GM19372 (cell line): ENCODE data around the gene PCGF1.
"Not testable (repeated sequence)": the region's sequence is repeated elsewhere in the genome, so short reads cannot be mapped to it uniquely, and the experiment has no call there.

Experiments
- ATAC-seq: cut with Tn5 transposase; IDR thresholded peaks from one replicate; pipeline ENCODE4 v1.9.1; 2021; ENCODE audit warnings: mild to moderate bottlenecking, low read depth, moderate library complexity; ENCODE audit not compliant: unreplicated experiment

The PCGF1 gene

DNA sequence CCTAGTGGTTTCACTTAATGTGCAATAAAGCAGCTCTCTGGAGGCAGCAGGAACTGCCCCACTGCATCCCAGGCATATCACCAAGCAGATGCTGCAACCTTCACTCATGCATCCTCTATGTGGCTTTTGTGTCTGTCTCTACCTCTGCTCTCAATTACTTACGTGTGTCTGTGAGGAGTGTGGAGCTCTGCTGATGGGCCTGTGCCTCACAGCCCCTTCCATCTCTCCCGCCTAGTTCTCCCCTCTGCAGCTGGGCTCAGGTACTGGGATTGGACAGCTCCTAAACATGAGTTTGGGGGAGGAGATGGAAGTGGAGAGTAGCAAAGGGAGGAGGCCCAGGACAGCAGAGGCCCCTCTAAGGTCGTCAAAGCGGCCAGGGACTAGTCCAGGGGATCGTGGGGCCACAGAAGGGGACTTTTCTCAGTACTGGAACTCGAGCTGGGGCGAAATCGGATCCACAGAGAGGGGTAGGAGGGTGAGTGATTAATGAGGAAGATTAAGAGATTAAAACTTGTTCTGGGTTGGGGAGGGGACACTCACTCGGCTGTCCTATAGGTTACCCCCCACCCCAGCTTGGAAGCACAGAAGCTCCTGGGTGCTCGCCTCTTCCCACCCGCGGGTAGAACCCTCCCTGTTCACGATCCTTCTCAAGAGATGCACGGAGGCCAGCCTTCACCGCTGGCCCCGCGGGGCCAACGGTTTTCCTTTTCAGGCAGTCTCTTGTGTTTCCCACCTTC is 6.0 kb downstream of the PCGF1 start:
- no peak for ATAC-seq

DNA sequence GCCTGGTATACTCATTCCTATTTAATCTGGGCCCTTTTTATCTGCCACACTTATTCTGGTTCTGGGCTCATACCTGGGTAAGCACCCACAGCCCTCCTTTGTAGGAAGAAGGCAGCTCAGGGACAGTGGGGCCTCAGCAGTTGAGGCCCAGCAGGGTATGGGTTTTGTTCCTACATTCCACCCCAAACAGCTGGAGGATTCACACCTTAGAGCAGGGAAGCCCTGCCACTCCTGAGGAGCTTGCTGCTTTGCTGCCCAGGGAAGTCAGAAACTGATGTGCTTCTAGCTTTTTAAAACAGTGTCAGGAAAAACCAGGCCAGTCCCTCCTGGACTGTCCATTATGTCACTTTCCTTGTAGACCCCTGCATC is 6.9 kb downstream of the PCGF1 start:
- no peak for ATAC-seq

DNA sequence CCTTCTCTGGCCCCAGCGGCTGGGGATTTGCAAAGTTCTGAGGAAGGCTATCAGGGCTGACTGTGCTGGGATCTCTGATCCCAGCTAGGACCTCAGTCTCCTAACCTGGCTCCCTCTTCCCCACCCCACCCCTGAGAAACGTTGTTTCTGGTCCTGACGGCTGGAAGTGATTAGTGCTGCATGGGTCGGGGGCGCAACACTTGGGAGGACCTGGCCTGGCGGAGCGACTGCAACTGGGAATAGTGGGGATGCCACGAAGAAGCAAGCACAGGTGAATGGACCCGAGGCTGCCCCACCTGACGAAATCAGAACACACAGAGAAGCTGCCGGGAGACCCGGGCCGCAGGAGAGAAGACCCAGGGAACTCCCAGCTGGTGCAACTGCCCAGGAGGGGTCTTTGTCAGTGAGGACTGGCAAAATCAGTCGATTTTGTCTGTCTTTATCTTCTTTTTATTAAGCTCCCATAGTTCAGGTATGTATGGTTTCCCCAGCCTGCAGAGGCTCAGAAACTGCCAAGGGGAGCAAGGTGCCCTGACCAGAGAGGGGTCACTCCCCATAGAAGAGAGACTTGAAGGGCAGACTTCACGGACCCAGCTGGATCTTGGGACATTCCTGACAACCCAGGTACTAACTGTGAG is 7.4 kb downstream of the PCGF1 start:
- no peak for ATAC-seq

DNA sequence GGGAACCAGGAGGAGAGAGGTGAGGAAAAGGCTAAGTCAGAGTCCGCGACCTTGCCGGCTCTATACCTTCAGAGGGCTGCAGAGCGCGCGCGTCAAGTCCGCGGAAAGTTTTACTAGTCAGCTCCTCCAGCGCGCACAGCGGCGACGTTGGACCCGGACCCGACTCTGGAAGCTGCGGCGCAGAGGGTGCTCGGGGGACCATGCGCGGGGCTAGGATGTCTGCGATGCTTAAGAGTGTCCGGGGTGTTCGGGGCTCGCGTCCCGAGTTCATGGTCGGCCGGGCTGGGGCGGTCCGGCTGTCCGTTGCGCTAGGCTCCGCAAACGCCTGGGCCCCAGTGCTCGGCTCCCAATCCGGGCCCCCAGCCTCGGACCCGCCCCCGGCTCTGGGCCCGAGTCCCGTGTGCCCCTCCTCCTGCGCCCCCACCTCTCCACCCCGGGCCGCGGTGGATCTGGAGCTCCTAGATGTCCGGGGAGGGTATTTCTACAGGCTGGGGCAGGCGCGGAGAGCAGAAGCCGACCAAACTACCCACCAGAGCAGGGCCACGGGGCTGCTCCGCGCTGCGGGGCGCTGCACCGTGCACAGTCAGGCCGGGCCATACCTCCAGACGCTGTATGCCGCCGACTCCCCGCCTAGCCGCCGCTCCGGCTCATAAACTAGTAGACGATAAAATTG is 8.1 kb downstream of the PCGF1 start, which contains the start of gene LBX2:
Gene LBX2, minus strand, starts transcription at position 337 of the 673 bp plus-strand sequence. Its CDS starts 66 bp downstream, at position 271.
- no peak for ATAC-seq

DNA sequence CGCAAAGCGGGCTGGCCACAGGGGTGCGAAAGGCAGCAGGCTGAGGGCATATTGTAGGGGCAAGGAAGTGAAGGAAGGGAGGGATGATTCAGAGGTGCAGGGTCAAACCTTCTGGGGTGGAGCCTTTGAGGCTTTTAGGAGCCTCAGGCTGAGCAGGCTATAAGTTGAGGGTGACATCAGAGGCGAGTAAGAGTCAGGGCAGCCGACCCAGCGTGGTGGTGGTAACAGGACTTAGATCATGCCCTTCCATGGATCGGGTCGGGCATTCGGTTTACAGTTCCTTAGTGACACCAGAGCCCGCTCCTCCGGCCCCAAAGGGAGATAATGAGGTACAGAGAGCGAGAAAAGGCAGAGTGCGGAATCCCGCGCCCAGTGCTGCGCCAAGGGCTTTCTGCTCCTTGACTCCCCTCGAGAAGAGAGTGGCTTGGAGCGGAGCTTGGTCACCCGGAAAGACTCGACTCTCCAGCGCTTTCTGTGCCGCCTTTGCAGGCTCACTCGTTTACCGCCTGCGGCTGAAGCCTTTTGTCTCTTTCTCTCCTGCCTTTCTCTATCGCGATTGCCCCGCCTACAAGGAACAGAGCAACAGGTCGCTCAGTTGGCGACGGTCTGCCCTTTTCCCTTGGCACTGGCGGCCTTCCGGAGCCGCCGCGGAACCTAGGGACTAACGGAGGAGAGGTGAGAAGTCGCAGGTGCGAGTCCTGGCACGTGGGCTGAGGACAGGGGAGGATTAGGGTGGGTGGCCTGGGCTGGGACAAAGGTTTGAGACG is 8.8 kb downstream of the PCGF1 start:
- no peak for ATAC-seq

DNA sequence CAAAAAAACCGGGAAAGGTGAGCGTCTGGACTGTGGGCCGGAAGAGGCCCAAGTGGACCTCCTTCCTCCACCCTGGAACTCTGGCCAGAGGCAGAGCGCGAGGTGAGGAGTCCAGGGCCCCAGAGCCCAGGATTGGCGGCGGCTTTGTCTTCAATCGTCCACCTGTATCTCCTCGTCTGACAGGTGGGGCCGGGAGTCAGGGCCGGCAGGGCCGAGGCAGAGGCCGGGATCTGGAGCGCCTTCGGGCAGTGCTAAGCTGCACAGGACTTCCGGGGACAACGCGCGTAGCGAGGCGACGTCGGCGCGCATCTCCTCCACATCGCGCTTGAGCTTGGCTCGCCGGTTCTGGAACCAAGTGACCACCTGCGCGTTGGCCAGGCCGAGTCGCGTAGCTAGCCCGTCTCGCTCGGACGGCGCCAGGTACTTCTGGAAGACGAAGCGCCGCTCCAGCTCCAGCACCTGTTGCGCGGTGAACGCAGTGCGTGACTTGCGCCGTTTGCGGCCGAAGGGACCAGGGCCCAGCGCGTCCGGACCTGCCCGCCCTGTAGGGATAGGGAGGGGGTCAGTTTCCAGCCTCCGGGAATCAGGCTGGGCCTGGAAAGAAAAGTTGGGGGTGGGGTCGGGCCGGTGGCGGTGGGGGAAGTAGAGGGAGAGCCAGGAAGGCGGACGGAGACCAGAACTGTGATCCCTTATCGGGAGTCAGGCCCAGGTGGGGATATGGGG is 9.6 kb downstream of the PCGF1 start:
- ATAC-seq: no peak

DNA sequence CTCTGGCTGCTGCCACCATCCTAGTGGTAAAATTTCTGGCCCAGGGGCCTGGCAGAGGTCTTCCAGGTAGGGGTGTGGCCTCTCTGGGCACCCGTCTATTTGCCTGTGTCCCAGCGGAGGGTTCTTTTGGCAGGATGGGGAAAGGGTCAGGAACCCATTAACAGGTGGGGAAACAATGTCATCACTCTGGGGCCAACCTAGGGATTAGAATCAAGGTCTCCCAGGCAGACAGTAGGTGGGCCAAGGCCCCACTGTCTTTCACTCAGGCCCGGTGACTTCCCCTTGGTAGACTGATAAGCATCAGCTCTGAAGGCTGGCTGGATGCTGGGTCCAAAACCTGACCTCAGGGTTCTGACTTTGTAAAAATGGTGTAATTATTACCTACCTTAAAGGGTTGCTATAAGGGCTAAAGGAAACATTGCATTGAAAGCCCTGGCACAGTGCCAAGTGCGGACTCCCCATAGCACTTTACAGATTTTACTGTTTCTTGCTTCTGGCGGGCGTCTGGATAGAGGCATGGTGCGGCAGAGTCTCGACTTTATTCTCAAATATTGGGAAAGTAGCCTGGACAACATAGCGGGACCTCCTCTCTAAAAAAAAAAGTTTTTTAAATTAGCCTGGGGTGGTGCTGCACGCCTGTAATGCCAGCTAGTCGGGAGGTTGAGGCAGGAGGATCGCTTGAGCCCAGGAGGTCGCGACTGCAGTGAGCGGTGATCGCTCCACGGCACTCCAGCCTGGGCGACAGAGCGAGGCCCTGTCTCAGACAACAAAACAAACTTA is 10.3 kb downstream of the PCGF1 start:
- no peak for ATAC-seq

DNA sequence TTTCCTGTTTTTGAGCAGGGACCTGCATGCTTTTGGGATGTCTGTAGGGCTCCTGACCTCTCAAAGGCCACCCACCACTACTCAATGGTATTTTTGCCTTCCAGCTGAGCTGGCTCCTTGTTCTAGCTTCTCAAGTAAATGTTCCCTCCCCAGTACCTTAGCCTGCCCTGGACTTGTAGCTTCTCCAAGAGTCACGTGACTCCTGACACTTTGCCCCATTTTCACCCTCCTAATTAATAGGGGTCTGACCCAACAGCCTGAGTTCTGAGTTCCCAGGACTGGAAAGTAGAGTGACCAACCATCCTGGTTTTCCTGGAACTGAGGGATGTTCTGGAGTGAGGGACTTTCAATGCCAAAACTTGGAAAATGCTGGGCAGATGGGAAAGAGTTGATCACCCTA is 12.1 kb downstream of the PCGF1 start:
- ATAC-seq: no peak

DNA sequence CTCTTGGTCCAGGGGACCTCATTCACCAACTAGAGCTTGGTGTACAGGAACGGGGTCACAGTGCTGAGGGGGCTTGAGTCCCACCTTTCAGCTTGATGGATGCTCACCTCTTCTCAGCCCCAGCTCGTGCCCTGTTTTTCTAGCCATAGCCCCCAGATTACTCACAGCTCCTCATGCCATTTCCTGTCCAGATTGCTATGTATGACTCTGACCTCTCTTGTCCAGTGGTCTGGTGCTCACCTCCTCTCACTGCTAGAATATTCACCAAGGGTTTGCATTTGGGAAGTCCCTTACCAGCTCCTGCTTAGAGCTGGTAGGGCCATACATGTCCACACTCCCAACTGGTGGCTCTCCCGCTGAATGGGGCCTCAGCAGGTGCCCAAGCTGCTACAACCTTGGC is 13.9 kb downstream of the PCGF1 start:
- no peak for ATAC-seq

DNA sequence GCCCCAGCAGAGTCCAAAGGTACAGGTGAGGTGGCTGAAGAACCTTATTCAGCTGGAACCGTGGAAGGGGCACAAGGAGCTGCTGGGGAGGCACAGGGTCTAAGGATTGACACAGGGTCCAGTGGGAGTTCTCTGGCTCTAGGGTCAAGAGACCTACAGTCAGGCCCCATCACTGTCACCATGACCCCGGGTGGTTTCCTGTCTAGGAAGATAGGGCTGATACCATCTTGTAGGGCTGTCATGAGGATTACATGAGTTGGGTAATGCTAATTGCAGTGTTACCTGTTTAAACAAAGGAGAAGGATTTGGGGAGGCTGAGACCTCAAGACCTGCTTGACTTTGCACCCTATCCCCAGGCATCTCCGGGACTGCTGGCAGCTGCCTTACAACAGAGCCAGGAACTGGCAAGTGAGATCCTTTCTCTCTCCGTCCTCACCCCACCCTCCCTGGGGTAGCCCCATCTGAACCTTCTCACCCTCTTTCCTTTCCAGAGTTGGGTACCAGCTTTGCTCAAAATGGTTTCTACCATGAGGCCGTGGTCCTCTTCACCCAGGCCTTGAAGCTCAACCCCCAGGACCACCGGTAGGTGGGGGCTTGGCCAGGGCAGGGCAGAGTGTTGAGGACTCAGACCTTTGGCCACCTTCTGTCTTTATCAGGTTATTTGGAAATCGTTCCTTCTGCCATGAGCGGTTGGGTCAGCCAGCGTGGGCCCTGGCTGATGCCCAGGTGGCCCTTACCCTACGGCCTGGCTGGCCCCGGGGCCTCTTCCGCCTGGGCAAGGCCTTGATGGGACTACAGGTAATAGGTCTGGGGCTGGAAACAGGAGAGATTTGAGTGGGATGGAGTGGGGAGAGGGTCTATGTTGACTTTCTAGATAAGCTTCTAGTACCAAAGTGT is 15.6 kb downstream of the PCGF1 start:
- no peak for ATAC-seq

DNA sequence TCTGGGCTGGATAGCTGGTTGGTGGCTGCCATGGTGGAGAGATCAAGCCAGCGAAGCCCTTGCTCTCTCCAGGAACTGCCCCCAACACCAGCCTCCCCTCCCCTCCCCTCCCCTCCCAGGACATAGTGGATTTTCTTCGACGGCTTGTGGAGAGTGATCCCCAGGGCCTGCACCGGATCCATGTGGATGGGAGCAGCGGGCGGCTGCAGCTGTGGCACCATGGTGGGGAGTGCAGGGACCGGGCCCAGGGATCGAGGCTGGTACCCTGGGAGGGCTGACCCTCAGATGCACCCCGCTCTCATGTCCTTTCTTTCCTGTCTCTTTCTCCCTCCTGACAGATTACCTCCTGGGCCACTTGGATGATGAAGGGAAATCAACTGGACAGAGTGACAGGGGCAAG is 17.6 kb downstream of the PCGF1 start:
- no peak for ATAC-seq

DNA sequence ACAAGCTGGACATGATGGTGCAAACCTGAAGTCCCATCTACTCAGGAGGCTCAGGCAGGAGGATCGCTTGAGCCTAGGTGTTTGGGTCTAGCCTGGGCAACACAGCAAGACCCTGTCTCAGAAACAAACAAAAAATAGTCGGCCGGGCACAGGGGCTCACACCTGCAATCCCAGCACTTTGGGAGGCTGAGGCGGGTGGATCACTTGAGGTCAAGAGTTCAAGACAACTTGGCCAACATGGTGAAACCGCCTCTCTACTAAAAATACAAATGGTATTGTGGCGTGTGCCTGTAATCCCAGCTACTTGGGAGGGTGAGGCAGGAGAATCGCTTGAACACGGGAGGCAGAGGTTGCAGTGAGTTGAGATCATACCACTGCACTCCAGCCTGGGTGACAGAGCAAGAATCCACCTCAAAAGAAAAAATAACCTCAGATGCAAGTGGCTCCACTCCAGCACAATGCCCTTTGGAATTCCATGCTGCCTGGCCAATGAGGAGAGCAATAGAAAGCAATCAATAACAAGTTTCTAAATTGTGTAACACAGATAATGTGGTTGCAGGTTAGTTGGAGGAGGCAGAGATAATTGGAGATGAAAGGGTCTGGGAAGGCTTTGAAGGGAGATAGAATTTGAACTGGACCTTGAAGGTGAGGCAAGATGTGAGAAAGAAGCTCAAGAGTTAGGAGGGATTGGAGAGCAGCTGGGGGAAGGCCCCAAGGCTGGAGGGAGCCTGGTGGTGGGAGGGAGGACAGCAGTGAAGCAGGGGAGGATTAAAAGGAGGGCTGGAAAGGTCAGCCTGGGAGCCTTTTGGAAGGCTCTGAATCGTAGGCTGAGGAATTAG is 18.6 kb downstream of the PCGF1 start:
- ATAC-seq: no peak

DNA sequence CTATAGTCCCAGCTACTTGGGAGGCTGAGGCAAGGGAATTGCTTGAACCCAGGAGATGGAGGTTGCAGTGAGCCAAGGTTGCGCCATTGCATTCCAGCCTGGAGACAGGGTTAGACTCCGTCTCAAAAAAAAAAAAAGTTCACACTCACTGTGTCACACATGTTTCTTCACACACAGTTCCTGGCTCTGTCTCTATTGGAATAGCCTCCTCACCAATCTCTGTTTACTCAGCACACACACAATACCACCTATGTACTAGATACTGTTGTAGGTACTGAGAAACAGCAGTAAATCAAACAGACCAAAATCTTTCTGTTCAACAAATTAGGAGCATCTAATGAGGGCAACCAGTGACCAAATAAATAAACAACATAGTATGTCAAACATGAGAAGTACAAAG is 21.4 kb downstream of the PCGF1 start:
- no peak for ATAC-seq

DNA sequence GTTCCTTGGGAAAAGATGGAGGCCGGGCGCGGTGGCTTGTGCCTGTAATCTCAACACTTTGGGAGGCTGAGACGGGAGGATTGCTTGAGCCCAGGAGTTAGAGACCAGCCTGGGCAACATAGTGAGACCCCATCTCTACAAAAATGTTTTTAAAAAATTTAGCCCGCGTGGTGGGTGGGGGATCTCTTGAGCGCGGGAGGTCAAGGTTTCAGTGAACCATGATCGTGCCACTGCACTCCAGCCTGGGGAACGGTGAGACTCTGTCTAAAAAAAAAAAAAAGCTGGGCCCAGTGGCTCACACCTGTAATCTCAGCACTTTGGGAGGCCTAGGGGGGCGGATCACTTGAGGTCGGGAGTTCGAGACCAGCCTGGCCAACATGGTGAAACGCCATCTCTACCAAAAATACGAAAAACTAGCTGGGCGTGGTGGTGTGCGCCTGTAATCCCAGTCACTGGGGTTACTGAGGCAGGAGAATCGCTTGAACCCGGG is 23.8 kb downstream of the PCGF1 start:
- ATAC-seq: not testable (repeated sequence)

DNA sequence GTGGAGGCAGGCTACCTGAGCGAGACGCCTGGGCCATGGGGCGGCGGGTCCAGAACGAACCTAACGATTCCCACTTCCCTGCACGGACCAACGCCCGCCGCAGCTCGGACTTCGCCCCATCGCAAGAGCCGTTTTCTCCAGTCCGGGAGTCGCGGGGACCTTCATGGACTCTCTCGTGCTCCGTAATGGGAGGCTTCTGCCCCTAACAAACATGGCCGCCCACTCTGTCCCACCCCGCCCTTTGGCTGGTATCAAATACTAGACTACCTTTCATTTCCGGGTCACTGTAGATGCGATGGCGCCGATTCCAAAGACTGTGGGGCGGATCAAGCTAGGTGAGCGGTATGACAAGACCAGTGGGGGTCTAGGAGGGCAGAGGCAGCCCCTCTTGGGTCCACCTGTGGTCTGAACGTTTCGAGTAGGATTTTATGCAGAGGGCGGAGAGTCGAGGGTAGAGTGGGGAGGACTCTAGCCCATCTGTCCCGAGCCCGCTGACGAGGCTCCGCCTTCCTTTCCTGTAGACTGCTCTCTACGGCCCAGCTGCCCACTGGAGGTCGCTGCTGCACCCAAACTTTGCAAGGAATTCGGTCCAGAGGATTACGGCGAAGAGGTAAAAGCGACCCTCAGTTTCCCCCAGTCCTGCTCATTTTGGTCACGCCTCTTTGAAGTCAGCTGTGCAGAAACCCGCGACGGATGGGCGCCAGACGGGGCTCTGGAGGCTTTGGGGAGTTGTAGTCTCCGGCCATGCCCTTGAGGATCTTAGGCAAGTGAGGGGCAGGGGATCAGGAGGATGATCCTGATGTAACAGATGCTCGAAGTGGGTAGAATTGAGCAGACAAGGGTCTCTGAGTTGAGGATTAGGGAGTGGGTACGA is 24.5 kb downstream of the PCGF1 start, which contains the start of the genes CCDC142 and TTC31:
Gene CCDC142, minus strand, starts transcription at position 198 of the 874 bp plus-strand sequence. Its CDS starts 161 bp downstream, at position 37.
Gene TTC31, plus strand, starts transcription at position 281 of the 874 bp plus-strand sequence. Its CDS starts 15 bp downstream, at position 296.
- ATAC-seq: peak; percentile 82
